Kidney epithelial cell (primary cell): Measurements from ENCODE around the gene ULK4. TPM values are rescaled to one million over a fixed set of nuclear protein-coding genes. Genes with fewer than 3 reads are reported as not detected.

ENCODE experiments used
- DNase-seq: peaks from one replicate; pipeline ENCODE4 v3.0.0-alpha.2; 2010; ENCODE audit warnings: low read depth
- H3K27me3 ChIP-seq: 2 replicates; pipeline ENCODE4 v1.6.0; 2011; ENCODE audit warnings: low read length; ENCODE audit not compliant: control insufficient read depth, insufficient read depth
- H3K36me3 ChIP-seq: 2 replicates; pipeline ENCODE4 v1.5.1; 2011; ENCODE audit warnings: low read length; ENCODE audit not compliant: control insufficient read depth, insufficient read depth
- H3K4me3 ChIP-seq: 2 replicates; pipeline ENCODE4 v1.5.1; 2011; ENCODE audit warnings: low read depth, mild to moderate bottlenecking, control low read depth, low read length
- CTCF ChIP-seq: IDR thresholded peaks from 2 replicates; pipeline ENCODE4 v1.5.1; 2011; ENCODE audit warnings: mild to moderate bottlenecking, moderate library complexity, low read length, control low read depth, inconsistent platforms; ENCODE audit not compliant: insufficient read depth, poor library complexity, severe bottlenecking
- total RNA-seq: library from RNA; depleted of rRNA; stranded (reverse); fragments of >200 nt; gene quantifications from 2 replicates; pipeline ENCODE4 v1.2.3, GENCODE V29; 2015

The ULK4 gene
- total RNA-seq, 1 donor from 2014 or later: 18.3 TPM

DNA sequence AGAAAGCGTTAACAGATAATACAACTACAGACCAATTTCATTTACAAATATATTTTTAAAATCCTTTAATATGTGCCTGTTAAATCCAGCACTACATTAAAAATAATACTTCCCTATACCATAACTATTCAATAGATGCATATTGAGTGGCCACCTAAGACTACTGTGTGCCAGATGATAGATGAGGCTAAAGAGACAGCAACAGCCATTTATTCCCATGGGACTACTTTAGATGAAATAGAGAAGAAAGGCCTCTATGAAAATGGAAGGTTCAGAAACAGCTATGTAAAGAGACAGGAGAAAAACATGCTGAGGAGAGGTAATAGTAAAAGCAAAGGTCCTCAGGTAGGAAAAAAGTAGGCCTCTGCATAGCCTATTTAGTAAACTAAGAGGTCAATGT, 358.1 kb downstream of the ULK4 start:
- no peaks in the 10 kb centered on the region for H3K27me3 ChIP-seq
- no peak for DNase-seq
- no peak for TF ChIP-seq CTCF
- no peaks in the 10 kb centered on the region for H3K36me3 ChIP-seq
- H3K4me3 ChIP-seq: no peak overlapping the region

GRCh38 chr3:41602121-41602520, 359.8 kb downstream of the ULK4 start:
- Histone ChIP-seq H3K27me3 (no peaks in the 10 kb centered on the region), H3K4me3 (no peak overlapping the region), H3K36me3 (no peaks in the 10 kb centered on the region)
- no peak for DNase-seq
- TF ChIP-seq CTCF: no peak

GRCh38 chr3:41601404-41601987, 360.4 kb downstream of the ULK4 start:
- Histone ChIP-seq H3K27me3 (no peaks in the 10 kb centered on the region), H3K36me3 (no peaks in the 10 kb centered on the region), H3K4me3 (no peak overlapping the region)
- no peak for TF ChIP-seq CTCF
- no peak for DNase-seq

DNA sequence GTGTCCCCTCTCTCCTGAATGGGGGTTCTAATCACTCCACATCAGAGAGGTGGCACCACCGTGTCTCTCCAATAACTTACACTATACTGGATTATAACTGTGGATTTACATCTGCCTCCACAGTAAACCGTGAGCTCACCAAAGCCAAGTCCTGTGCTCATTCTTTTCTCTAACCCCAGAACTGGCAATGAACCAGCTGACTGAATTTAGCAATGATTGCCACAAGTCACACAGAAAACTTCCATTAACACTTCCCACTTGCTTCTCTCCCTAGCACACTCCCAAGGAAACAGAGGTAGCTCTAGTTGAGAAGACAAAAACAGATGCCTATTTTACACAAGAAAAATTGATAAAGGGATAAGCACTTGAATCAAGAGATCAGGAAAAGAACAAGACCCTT, 361.3 kb downstream of the ULK4 start:
- TF ChIP-seq CTCF: no peak
- Histone ChIP-seq H3K4me3 (no peak overlapping the region), H3K36me3 (no peaks in the 10 kb centered on the region), H3K27me3 (no peaks in the 10 kb centered on the region)
- no peak for DNase-seq

GRCh38 chr3:41599127-41599484, 362.8 kb downstream of the ULK4 start:
- no peak for DNase-seq
- Histone ChIP-seq H3K36me3 (no peaks in the 10 kb centered on the region), H3K4me3 (no peak overlapping the region), H3K27me3 (no peaks in the 10 kb centered on the region)
- no peak for TF ChIP-seq CTCF

- TF ChIP-seq CTCF: no peak
- H3K4me3 ChIP-seq: no peak overlapping the region
- no peak for DNase-seq
- no peaks in the 10 kb centered on the region for H3K27me3 ChIP-seq
- H3K36me3 ChIP-seq: no peaks in the 10 kb centered on the region
Observed at GRCh38 chr3:41598402-41599126, 363.3 kb downstream of the ULK4 start.
